NCI-H1694 treated with DMSO at 0.1 percent for 48 hours (cell line): ENCODE data around the gene USP43.

Experiments used
- DNase-seq: peaks from one replicate; lab custom pipeline; 2025; lab: John Stamatoyannopoulos, UW

USP43 gene

DNA sequence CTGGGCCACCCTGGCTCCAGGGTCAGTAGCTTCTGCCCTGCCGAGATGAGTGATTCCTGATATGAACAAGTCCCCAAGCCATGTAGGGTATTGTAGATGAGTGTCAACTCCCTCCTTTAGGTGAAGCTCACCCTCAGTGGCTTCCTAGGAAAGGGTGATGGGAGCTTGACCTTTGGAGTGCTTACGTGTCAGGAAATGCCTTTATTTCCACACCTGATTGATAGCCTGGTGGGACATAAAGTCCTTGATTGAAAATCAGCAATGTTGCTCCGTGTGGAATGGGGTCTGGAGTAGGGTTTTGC, 58.4 kb downstream of the USP43 start:
- no peak for DNase-seq

DNA sequence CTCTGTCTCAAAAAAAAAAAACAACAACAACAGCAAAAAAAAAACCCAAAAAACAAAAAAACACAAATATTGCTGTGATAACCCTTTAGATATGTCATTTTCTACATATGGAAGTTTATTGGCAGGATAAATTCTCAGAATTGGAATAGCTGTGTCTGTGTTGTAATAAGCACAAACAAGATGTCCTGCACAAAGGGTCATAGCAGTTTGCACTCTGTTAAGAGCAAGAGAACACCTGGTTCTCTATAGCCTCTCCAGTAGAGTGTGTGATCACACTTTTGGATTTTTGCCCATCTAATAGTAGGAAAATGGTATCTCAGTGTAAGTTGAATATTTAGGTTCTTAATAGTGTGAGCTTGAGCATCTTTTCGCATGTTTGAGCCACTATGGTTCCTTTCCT, 60.4 kb downstream of the USP43 start:
- no peak for DNase-seq

DNA sequence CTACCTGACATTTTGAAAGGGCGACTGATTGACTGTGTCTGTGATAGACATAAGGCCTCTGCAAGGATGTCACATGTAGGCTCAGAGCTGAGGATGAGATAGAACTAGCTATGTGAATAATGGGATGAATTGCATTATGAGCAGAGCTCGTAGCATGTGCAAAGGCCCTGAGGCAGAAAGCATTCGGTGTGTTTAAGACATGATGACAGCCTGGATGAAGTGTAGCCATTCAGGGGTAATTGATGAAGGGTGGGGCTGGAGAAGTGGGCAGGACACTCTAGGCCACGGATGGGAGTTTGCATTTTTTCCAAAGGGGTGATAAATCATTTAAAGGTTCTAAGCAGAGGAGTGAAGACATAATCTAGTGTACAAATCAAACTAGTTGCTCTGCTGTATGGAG, 62.6 kb downstream of the USP43 start:
- DNase-seq = no peak

DNA sequence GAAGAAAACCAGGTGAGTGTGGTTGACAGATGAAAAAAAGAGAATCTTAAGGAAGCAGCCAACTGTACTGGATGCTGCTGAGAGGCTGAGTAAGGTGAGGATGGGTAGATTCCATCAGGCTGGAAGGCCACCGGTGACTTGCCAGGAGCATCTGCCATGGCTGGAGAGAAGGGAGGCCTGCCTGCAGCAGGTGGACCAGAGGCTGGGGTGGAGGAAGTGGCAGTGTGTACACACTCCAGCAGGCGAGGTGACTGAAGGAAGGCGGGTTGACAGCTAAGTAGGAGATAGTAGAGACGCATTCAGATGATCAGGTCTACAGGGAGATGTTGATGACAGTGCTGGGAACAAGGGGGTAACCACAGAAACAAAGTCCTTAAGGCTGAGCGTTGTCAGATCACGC, 69.5 kb downstream of the USP43 start:
- DNase-seq = no peak

DNA sequence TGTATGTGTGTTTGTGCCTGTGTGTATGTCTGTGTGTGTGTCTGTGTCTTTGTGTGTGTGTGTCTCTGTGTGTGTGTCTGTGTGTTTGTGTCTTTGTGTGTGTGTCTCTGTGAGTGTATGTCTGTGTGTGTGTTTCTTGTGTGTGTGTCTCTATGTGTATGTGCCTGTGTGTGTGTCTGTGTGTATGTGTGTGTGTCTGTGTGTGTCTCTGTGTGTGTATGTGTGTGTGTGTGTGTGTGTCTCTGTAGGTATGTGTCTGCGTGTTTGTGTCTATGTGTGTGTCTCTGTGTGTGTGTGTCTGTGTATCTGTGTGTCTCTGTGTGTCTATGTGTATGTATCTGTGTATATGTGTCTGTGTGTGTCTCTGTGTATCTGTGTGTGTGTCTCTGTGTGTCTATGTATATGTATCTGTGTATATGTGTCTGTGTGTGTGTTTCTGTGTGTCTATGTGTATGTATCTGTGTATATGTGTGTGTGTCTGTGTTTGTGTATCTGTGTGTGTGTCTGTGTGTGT, 70.2 kb downstream of the USP43 start:
- no peak for DNase-seq

DNA sequence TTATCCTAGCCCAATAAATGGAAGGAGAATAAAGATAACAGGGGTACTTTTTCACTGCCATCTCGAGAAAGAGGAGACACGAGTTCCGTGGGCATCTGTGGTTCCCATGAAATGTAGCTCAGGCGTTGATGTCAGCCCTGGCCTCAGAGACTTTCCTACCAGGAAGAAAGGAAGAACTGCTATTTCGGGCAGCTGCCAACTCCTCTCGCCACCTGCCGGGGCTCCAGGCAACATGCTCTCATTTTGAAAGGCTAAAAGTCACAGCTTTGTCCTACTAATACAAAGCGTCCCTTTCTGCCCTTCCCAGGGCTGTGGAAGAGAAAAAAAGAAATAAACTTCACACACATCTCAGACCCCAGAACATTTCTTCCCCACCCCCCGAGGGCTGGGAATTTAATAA, 80.3 kb downstream of the USP43 start:
- DNase-seq = no peak

DNA sequence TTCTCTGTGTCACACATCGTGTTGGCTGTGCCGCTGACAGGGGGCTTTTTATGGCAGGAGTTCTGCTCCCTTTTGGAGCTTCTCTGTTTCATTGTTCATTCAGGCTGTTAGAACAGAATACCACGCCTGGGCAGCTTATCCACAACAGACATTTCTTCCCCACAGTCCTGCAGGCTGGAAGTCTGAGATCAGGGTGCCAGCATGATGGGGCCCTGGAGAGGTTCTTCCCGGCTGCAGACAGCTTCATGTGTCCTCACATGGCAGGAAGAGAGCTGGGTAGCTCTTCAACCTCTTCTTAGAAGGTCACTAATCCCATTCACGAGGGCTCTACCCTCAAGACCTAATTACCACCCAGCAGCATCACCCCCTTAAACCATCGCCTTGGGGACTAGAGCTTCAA, 81.0 kb downstream of the USP43 start:
- no peak for DNase-seq

DNA sequence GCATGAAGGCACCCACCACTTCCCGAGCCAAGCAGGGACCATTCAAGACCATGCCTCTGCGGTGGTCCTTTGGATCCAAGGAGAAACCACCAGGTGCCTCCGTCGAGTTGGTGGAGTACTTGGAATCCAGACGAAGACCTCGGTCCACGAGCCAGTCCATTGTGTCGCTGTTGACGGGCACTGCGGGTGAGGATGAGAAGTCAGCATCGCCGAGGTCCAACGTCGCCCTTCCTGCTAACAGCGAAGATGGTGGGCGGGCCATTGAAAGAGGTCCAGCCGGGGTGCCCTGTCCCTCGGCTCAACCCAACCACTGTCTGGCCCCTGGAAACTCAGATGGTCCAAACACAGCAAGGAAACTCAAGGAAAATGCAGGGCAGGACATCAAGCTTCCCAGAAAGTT, 82.7 kb downstream of the USP43 start:
- no peak for DNase-seq

DNA sequence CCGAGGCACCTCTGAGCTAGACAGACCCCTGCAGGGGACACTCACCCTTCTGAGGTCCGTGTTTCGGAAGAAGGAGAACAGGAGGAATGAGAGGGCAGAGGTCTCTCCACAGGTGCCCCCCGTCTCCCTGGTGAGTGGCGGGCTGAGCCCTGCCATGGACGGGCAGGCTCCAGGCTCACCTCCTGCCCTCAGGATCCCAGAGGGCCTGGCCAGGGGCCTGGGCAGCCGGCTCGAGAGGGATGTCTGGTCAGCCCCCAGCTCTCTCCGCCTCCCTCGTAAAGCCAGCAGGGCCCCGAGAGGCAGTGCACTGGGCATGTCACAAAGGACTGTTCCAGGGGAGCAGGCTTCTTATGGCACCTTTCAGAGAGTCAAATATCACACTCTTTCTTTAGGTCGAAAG, 83.2 kb downstream of the USP43 start:
- no peak for DNase-seq

DNA sequence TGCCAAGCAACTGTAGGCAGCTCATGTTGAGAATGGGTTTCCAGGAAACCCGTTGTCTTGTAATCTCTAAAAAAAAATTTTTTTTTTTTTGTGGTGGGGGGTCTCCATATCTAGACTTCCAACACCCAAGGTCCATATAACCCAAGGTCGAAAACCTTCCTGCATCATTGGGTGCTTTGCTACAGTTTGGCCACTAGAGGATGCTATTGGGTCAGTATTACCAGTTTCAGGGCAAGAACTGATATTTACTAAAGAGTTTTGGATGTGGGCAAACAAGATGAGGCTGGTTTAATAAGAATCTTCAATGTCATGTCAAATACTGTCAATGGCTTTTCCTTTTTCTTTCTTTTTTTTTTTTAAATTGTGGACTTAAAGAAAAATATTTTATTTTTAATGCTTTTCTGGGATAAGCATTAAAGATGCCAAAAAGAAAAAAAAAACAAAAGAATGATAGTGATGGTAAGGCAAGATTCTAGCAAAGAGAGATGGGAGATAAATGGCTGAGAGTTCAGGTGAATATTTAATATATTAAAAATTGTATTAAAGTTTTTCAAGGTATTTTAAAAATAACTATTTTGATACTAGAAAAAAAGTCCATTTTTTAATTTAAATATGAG, 83.8 kb downstream of the USP43 start:
- peak; percentile 36 for DNase-seq

DNA sequence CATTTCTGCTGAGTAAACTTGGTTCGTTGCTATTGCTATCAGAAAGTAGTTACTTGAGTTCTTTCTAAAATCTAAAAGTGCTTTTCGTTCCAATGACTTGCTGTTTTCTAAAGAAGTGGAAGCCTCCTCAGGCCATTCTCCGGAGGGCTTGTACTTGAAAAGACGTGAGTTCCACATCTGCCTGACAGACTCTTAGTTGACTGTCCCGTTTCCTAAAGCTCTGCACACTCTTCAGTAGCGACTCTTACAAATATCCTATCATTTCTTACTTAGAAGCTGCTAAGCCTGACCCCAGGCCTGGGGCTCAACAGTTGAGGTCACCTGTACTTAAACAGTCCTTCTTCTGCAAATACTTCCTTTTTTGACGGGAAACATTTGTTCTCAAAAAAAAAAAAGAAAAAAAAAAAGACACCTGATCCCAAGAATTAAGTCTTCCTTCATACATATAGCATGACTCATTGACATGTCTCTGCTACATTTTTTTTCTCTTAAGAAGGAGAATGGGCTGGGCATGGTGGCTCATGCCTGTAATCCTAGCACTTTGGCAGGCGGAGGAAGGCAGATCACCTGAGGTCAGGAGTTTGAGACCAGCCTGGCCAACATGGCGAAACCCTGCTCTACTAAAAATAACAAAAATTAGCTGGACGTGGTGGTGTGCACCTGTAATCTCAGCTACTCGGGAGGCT, 84.6 kb downstream of the USP43 start:
- no peak for DNase-seq

DNA sequence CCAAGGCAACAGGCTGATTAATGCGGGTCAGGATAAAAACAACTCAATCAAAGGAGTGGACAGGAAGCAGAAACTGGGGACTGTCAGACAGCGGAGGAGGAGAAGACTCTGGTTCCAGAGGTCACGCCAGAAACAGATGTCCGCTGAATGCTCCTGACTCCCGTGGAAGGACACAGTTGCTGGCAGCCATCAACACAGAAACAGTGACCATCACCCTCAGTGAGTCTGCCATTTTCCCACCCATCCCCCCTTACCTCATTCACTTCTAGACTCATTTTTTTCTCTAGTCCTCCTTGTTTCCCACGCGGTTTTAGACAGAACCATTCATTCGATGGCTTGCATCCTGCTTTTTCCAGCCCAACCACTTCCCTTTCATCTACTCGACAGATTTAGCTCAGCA, 105.2 kb downstream of the USP43 start:
- no peak for DNase-seq

DNA sequence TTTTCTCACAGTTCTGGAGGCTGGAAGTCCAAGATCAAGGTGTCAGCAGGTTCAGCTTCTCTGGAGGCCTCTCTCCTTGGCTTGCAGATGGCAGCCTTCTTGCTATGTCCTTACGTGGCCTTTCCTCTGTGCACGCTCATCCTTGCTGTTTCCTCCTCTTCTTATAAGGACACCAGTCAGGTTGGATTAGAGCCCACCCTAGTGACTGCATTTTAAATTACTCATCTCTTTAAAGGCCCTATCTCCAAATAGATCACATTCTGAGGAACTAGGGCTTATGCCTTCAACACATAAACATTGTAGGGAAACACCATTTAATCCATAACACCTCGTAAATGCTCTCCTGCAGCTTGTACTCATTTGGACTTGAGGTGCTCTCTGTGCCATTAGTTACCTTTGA, 109.8 kb downstream of the USP43 start:
- no peak for DNase-seq

DNA sequence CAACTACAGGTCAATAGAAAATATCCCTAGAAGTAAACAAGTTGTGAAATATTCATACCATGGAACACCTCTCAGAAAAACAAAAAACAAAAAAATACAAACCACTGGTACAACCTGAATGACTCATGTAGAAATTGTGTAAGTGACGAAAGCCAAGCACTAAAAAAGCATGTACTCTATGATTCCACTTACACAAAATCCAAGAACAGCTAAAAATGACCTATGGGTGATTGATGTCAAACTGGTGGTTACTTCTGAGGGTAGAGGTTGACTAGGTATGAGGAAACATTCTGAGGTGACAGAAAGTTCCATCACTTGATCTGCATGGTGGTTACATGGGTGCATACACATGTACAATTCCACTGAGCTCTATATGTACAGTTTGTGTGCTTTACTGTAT, 114.9 kb downstream of the USP43 start:
- no peak for DNase-seq

DNA sequence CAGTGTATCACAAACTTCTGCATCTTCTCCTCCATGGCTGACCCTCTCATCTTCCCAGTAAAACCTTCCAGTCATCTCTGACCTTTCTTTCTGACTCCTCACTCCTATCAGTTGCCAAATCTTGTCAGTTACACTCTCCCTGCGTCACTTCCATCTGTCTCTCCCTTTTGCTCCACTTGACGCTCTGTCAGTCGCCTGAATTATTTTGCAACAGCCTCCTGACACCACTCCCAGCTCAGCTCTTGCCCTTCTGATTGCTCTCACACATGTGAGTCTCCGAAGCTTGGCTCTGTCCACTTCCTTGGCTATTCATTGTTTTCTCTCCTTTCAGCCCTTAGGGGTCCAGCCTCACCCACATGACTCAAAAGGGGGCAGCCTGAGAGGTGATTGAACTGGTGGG, 118.3 kb downstream of the USP43 start:
- no peak for DNase-seq

DNA sequence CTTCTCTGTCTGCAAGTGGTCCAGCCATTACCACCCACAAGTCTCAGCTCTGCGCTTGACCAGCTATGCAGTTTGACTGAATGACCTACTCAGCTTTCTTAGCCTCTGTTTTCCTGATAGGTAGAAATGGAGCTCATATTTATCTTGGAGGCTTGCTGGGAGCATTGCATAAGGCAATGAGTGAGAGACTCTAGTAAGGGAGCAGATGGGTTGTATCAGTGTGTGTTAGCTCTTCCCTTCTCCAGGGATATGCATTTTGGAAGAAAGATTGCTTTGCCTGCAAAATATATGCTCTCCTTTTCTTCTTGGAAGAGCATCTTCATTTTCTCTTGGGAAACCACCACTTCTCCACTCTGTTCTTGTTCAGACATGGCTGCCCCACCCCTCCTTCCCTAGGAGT, 120.0 kb downstream of the USP43 start:
- DNase-seq = no peak

DNA sequence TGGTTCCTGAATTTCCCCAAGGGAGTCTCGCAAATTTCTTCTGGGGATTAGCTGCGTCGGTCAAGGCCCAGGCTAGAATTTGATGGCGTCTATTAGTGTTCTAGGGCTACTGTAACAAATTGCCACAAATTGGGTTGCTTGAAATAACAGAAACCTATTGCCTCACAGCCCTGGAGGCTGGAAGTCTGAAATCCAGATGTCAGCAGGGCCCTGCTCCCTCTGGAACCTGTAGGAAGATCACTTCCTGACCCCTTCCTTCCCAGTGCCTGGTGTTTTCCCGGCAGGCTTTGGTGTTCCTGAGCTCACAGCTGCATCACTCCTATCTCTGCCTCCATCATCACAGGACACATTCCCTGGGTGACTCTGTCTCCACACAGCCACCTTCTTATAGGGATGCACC, 121.7 kb downstream of the USP43 start:
- DNase-seq = no peak

DNA sequence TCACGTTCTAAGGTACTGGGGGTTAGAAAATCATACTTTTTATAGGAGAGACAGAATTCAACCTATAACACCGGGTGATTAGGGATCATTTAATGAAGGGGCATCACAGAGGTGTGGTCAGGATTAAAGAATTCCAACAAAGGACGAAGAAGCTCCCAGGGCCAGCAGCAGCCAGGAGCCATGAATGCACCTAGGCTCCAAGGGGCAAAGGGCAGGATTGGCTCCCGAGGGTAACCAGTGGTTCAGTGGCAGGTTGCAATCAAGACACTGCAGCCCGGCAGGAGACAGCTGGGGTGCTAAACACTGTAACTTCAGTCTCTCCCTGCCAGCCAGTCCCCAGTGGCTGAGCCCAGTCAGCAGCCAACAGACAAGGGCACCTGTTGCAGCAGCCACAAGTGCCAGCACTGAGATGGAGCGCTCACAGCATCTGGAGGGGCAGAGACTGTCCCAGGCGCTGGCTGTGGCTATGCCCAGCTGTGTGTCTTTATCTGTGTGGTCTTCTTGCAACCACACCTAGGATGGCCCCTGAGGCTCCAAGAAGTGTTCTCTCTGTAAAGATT, 122.2 kb downstream of the USP43 start:
- no peak for DNase-seq

DNA sequence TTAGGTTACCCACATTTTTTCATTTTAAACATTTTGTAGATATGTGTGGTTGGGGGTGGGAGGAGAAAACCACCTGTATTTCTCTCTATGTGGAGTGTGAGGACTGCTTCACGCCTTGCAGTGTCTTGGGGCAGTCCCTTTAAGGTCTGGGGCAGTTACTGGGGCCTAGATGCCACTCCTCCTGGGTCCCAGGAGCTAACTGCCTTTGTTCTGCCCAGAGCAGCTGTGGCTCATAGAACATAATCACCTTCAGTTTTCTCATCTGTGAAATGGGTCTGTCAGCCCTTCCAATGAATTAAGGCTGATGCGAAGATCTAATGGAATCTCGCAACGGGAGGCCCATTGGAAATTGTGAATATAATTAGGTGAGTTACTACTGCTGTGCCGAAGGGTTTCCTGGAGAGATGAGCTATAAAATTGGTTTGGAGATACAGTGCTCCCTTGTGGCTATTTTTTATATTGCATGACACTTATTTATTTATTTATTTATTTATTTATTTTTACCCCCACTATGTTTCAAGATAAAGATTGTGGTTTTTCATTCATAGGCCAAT, 123.1 kb downstream of the USP43 start:
- DNase-seq = peak; percentile 26

DNA sequence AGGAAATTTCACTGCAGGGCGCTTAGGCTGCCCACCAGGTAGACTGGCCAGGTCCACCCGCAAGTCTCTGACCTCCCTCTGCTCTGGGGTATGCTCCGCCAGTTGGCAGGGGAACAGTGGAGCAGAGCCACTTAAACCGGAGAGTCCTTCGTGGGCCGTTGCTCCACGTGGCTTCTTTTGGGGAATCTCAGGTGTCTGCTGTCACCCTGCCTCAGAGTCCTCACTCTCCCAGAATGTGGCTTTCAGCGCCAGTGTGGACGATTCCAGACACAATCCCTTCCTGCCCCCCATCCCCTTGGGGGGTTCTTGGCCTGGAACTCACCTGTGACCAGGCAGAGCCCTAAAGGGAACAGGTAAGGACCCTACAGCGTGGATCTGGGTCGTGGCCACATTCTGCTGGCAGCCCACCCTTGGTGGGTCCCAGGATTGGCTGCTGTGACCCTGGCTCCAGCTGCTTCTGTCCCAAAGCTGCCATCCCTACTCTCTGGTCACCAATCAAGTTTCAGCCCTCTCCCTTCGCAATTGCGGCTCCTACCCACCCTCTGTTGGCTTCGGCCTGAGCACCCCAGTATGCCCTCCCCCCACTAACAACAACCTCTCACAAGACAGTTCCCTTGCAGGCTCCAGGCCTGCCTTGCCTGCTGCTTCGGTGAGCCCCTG, 123.8 kb downstream of the USP43 start:
- no peak for DNase-seq

DNA sequence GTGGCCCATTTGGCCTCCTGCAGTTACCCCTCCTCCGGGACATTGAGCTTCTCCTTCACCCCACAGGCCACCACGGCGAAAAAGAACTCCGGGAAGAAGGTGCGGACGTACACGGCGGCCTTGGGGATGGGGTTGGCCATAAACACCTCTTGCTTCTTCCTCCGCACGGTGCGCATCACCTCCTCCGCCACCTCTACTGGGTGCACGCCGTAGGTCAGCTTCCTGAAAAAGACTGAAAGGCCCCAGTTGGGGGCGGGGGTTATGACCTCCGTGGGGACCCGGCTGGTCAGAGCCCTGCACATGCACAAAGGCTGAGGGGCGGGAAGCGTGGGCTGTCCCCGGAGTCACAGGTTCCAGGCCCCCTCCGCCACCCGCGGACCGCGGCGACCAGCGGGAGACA, 126.1 kb downstream of the USP43 start:
- no peak for DNase-seq

DNA sequence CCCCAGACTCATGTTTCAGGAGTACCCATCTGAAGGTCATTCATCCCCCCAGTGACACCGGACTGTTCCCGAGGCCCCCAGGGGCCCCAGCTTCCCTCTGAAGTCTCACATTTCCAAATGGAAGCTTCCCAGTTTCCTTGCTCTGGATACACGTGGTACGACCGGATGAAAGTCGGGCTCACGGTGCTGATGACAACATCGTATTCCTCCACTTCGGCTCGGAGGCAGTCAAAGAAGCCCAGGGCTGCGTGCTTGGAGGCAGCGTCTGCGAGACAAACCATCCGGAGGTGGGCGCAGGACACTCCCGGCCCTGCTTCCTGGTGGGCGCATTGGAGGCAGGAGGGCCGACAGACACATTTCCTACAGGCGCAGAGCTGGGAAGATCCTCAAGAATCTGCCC, 127.3 kb downstream of the USP43 start:
- DNase-seq = no peak

DNA sequence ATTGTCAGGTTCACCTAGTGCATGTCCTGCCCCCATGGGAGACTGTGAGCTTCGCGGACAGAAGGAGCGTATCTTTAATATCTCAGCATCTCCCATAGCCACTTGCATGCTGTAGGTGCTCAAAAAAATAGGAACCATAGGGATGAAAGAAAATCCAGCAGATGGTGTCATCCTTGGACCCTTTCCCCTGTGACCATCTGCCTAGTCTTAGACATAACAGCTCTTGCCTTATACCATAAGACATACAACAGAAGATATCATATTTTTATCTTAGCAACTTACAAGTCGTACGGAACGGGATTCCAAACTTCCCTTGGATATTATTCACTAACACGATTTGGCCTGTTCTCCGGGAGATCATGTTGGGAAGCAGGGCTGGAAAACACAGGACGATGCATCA, 131.6 kb downstream of the USP43 start:
- DNase-seq = no peak
